ENCODE results near the gene CDK4.

CDK4 gene

DNA sequence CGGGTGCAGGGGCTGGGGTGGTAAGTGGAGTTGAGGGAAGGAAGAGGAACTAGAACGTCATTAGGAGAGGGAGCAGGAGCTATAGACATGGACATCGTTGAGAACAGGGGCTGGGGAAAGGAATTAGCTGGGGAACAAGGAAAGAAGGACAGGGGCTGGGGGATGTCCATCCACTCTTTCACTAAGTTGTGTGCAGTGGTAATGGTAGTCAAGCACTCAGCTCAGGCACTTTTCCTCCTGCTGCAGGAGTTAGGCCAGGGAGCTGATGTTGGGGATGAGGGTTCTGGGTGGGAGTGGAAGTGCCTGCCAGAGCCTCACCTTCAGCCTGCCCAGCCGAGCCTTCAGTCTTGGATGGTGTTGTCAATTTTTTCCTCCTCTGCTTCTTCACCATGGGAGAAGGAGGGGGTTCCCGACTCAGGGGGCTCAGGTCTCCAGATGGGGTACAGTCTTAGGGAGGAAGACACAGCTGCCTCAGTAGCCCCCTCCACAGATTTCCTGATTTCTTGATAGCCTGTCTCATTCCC lies 22.7 kb downstream of the CDK4 start:
- TF ChIP-seq FOXM1 (IDR thresholded peaks at IDR 0.05; ENCODE audit: borderline replicate concordance, low read depth) (no peak), EGR1 (IDR thresholded peaks at IDR 0.05) (no peak), CREB1 (IDR thresholded peaks at IDR 0.05; ENCODE audit: low read depth) (no peak), ZBTB7A (IDR thresholded peaks at IDR 0.05; ENCODE audit: low read depth) (no peak), NFIC (IDR thresholded peaks at IDR 0.05) (no peak), YY1 (IDR thresholded peaks at IDR 0.05; ENCODE audit: low read depth) (no peak), RAD21 (IDR thresholded peaks at IDR 0.05; ENCODE audit: low read depth) (no peak), EP300 (IDR thresholded peaks at IDR 0.05; ENCODE audit: borderline replicate concordance) (no peak), TAF1 (IDR thresholded peaks at IDR 0.05; ENCODE audit: low read depth) (no peak), TCF12 (IDR thresholded peaks at IDR 0.05; ENCODE audit: low read depth) (no peak), TEAD4 (IDR thresholded peaks at IDR 0.05) (no peak), CEBPB (IDR thresholded peaks at IDR 0.05) (no peak)
- TF ChIP-seq, protein P1, sequence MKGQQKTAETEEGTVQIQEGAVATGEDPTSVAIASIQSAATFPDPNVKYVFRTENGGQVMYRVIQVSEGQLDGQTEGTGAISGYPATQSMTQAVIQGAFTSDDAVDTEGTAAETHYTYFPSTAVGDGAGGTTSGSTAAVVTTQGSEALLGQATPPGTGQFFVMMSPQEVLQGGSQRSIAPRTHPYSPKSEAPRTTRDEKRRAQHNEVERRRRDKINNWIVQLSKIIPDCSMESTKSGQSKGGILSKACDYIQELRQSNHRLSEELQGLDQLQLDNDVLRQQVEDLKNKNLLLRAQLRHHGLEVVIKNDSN (IDR thresholded peaks at IDR 0.05), result no peak
- TF ChIP-seq, protein P2, sequence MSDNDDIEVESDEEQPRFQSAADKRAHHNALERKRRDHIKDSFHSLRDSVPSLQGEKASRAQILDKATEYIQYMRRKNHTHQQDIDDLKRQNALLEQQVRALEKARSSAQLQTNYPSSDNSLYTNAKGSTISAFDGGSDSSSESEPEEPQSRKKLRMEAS (IDR thresholded peaks at IDR 0.05), result no peak
- TF ChIP-seq, protein P3, sequence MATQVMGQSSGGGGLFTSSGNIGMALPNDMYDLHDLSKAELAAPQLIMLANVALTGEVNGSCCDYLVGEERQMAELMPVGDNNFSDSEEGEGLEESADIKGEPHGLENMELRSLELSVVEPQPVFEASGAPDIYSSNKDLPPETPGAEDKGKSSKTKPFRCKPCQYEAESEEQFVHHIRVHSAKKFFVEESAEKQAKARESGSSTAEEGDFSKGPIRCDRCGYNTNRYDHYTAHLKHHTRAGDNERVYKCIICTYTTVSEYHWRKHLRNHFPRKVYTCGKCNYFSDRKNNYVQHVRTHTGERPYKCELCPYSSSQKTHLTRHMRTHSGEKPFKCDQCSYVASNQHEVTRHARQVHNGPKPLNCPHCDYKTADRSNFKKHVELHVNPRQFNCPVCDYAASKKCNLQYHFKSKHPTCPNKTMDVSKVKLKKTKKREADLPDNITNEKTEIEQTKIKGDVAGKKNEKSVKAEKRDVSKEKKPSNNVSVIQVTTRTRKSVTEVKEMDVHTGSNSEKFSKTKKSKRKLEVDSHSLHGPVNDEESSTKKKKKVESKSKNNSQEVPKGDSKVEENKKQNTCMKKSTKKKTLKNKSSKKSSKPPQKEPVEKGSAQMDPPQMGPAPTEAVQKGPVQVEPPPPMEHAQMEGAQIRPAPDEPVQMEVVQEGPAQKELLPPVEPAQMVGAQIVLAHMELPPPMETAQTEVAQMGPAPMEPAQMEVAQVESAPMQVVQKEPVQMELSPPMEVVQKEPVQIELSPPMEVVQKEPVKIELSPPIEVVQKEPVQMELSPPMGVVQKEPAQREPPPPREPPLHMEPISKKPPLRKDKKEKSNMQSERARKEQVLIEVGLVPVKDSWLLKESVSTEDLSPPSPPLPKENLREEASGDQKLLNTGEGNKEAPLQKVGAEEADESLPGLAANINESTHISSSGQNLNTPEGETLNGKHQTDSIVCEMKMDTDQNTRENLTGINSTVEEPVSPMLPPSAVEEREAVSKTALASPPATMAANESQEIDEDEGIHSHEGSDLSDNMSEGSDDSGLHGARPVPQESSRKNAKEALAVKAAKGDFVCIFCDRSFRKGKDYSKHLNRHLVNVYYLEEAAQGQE (IDR thresholded peaks at IDR 0.05; ENCODE audit: low read depth), result no peak

DNA sequence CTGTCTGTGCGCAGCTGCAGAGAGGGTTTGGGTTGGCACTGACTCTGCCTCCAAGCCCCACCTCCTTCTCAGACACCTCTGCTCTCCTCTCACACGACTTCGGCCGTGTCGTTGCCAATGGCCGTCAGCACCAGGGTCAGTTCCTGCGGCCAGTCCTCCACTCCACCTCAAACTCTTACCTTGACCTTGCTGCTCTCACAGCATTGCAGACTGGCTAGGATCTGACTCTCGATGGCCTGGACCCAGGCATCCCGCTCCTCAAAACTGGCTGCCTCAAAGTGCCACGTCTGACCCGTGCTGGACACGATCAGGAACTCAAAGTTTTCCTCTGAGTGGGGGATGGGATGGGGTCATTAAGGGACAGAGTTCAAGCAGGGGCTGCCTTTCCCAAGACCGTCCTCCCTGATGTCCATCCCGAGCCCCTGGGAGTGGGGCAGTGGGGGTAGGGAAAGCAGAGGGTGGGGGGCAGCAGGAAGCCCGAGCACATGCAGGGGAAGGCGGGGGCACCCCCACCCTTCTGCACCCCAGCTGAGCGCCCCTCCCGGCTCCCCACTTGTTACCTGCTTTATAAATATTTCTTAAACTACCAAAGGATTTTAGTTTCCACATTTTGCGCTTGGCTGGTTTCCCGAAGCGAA lies 24.2 kb downstream of the CDK4 start:
- TF ChIP-seq TCF12 (IDR thresholded peaks at IDR 0.05; ENCODE audit: low read depth) (no peak), CEBPB (IDR thresholded peaks at IDR 0.05) (no peak), RAD21 (IDR thresholded peaks at IDR 0.05; ENCODE audit: low read depth) (no peak; the same call in 1 of the 2 replicates), ZBTB7A (IDR thresholded peaks at IDR 0.05; ENCODE audit: low read depth) (no peak), YY1 (IDR thresholded peaks at IDR 0.05; ENCODE audit: low read depth) (peak; percentile 85), EGR1 (IDR thresholded peaks at IDR 0.05) (no peak), TAF1 (IDR thresholded peaks at IDR 0.05; ENCODE audit: low read depth) (0 out of 2 replicates have a peak, but pooled peaks have one; percentile 23), EP300 (IDR thresholded peaks at IDR 0.05; ENCODE audit: borderline replicate concordance) (no peak), CREB1 (IDR thresholded peaks at IDR 0.05; ENCODE audit: low read depth) (no peak), FOXM1 (IDR thresholded peaks at IDR 0.05; ENCODE audit: borderline replicate concordance, low read depth) (no peak), NFIC (IDR thresholded peaks at IDR 0.05) (no peak)
- TF ChIP-seq, protein P3 (IDR thresholded peaks at IDR 0.05; ENCODE audit: low read depth), result peak; percentile 81
- TF ChIP-seq, protein P2 (IDR thresholded peaks at IDR 0.05), result no peak
- TF ChIP-seq, protein P1 (IDR thresholded peaks at IDR 0.05), result no peak

DNA sequence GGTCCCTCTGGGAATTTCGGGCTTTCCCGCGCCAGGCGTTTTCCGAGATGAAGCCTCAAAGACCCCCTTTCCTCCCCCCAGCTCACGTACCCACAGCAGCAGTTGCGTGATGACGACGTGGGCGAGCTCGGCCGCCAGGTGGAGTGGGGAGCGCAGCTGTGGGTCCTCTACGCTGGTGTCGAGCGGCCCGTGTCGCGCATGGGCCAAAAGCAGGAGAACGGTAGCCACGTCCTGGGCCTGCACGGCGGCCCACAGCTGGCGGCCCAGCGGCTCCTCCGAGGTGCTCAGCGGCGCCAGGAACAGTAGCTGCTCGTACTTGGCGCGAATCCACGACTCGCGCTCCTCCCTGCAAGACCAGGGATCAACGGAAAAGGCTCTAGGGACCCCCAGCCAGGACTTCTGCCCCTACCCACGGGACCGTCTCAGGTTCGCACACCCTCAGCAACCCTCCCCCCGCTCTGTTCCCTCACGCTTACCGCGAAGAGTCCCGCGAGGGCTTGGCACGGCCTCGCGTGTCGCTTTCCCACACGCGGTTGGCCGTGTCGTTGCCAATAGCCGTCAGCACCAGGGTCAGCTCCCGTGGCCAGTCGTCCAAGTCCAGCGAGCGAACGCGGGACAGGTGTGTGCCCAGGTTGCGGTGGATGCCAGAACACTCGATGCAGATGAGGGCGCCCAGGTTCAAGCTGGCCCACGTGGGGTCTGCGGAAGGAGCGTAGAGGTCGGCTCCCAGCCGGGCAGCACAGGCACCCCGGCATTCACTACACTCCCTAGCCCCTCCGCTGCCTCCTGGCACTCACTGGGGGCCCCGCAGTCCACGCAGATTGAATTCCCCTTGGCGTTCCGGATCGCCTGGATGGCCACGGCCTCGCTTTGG lies 25.0 kb downstream of the CDK4 start:
- TF ChIP-seq CREB1 (IDR thresholded peaks at IDR 0.05; ENCODE audit: low read depth) (no peak), RAD21 (IDR thresholded peaks at IDR 0.05; ENCODE audit: low read depth) (no peak), TCF12 (IDR thresholded peaks at IDR 0.05; ENCODE audit: low read depth) (peak; percentile 13; the same call in 1 of the 2 replicates), YY1 (IDR thresholded peaks at IDR 0.05; ENCODE audit: low read depth) (0 out of 2 replicates have a peak, but pooled peaks have one; percentile 4), NFIC (IDR thresholded peaks at IDR 0.05) (peak; percentile 91), TEAD4 (IDR thresholded peaks at IDR 0.05) (0 out of 2 replicates have a peak, but pooled peaks have one; percentile 11), CEBPB (IDR thresholded peaks at IDR 0.05) (no peak), TAF1 (IDR thresholded peaks at IDR 0.05; ENCODE audit: low read depth) (no peak)
- TF ChIP-seq, protein P2 (IDR thresholded peaks at IDR 0.05), result peak; percentile 92
- TF ChIP-seq, protein P3 (IDR thresholded peaks at IDR 0.05; ENCODE audit: low read depth), result peak; percentile 86
